ENCODE data around the gene TEX53.

GRCh38 chr9:114619191-114619761, 38.3 kb downstream of the TEX53 start:
- no peak for TF ChIP-seq CTCF (conservative IDR thresholded peaks at IDR 0.05; ENCODE audit: low read length)
- no peak for TF ChIP-seq EZH2phosphoT487 (IDR thresholded peaks at IDR 0.05; ENCODE audit: borderline replicate concordance, low read depth, low read length)

All from OCI-LY7 (cell line).